Stimulated activated CD4-positive, alpha-beta T cell treated with anti-CD3 and anti-CD28 coated beads, Interleukin-4, amount 100 ng/mL, for 1 hour (primary cell): ENCODE data around the gene GATA3.

Source experiments
- DNase-seq: peaks from one replicate; pipeline ENCODE4 v3.0.0-alpha.2; 2020

Gene GATA3

GRCh38 chr10:8052341-8052955 lies 2.0 kb upstream of the GATA3 start:
- DNase-seq: peak; percentile 32

GRCh38 chr10:8052956-8053445 lies 1.5 kb upstream of the GATA3 start:
- DNase-seq: no peak

- DNase-seq: peak; percentile 98
Observed at GRCh38 chr10:8053446-8054243, 843 bp upstream of the GATA3 start.

- DNase-seq: no peak
Observed at GRCh38 chr10:8054244-8054493, 319 bp upstream of the GATA3 start.

GRCh38 chr10:8055420-8056349 lies 1.2 kb downstream of the GATA3 start:
- peak; percentile 43 for DNase-seq

- no peak for DNase-seq
Observed at GRCh38 chr10:8056378-8056777, 1.9 kb downstream of the GATA3 start.

GRCh38 chr10:8056871-8057331 lies 2.4 kb downstream of the GATA3 start:
- DNase-seq: peak; percentile 63

- no peak for DNase-seq
Observed at GRCh38 chr10:8057636-8058273, 3.3 kb downstream of the GATA3 start.

GRCh38 chr10:8058274-8059111 lies 4.0 kb downstream of the GATA3 start:
- no peak for DNase-seq

GRCh38 chr10:8059191-8059936 lies 4.9 kb downstream of the GATA3 start:
- no peak for DNase-seq

- peak; percentile 50 for DNase-seq
Observed at GRCh38 chr10:8060010-8060703, 5.7 kb downstream of the GATA3 start.

GRCh38 chr10:8060704-8061121 lies 6.2 kb downstream of the GATA3 start:
- DNase-seq: no peak

GRCh38 chr10:8061274-8062211 lies 7.1 kb downstream of the GATA3 start:
- peak; percentile 41 for DNase-seq

- DNase-seq: no peak
Observed at GRCh38 chr10:8063128-8063908, 8.8 kb downstream of the GATA3 start.

GRCh38 chr10:8063935-8064334 lies 9.4 kb downstream of the GATA3 start:
- no peak for DNase-seq

- no peak for DNase-seq
Observed at GRCh38 chr10:8064436-8064835, 9.9 kb downstream of the GATA3 start.

- DNase-seq: no peak
Observed at GRCh38 chr10:8065651-8066050, 11.2 kb downstream of the GATA3 start.

- no peak for DNase-seq
Observed at GRCh38 chr10:8066124-8066523, 11.6 kb downstream of the GATA3 start.

GRCh38 chr10:8066797-8067196 lies 12.3 kb downstream of the GATA3 start:
- no peak for DNase-seq
